ENCODE data around the gene FGF14. TPM values are rescaled to one million over a fixed set of nuclear protein-coding genes. Genes with fewer than 3 reads are reported as not detected.

The FGF14 gene
- total and polyA plus RNA-seq, 7 experiments from 2014 or later = not detected

DNA sequence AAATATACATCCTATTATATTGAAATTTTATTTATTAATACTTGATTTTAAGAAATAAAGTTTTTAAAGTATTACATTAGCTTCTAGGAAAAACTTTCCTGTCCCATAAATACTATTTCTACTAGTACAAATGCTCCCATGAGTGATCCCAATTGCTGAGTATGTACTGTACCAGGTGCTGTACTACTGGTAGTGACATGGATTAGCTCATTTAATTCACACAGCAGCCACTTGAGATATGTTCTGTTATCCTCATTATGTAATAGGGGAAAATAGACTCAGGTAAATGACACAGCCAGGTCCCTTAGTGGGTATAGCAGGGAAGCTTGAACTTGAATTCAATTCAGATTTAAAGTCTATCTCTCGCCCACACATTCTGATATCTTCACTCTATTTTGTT is 363.1 kb downstream of the FGF14 start:
- Mint-ChIP-seq H3K9me3 (peaks cover 0 to 12% (median 0%) of the 10 kb centered on the region in 11 donors), H3K4me3 (no peak overlapping the region), H3K27ac (no peak overlapping the region), H3K4me1 (no peaks in the 10 kb centered on the region), H3K27me3 (peaks cover 0 to 5% (median 0%) of the 10 kb centered on the region in 5 donors), H3K36me3 (no peaks in the 10 kb centered on the region)
- intact Hi-C loops (cut with micrococcal nuclease) = no loop called here
- DNase-seq (no peak), ATAC-seq (no peak)
- Histone ChIP-seq H3K4me1 (ENCODE audit: control insufficient read depth in 2 of 2, insufficient read depth in 2 of 2, low read length in 2 of 2) (no peaks in the 10 kb centered on the region), H3K4me3 (ENCODE audit: low read length) (no peak overlapping the region), H3K36me3 (ENCODE audit: control insufficient read depth in 2 of 3, insufficient read depth in 3 of 3, low read length in 3 of 3) (no peaks in the 10 kb centered on the region), H3K27ac (ENCODE audit: low read depth, low read length) (no peak overlapping the region), H3K9me3 (ENCODE audit: control insufficient read depth in 2 of 3, low read length in 3 of 3) (no peaks in the 10 kb centered on the region), H3K27me3 (ENCODE audit: control insufficient read depth in 2 of 2, insufficient read depth in 2 of 2, low read length in 2 of 2) (no peaks in the 10 kb centered on the region)
- POLR2A ChIA-PET = no interaction called here
- CTCF ChIA-PET = no interaction called here

DNA sequence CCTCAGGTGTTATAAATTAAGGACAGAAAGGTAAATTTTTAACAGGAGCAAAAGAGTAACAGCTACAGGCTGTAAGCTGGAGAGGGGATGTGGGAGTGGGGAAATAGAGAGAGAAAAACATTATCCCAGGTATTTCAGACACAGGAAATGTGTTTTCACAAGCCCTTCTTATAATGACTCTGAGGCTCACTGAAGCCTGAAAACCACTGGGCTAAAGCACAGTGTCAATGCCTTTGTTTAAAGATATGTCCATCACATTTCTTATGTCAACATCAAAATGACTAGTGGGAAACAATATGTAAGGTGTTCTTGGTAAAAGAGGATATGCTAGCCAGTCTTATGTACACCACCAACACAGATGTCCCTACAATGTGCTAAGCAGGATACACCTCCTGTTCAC is 365.9 kb downstream of the FGF14 start:
- POLR2A ChIA-PET = no interaction called here
- Histone ChIP-seq H3K27ac (ENCODE audit: low read depth, low read length) (no peak overlapping the region), H3K36me3 (ENCODE audit: control insufficient read depth in 2 of 3, insufficient read depth in 3 of 3, low read length in 3 of 3) (no peaks in the 10 kb centered on the region), H3K9me3 (ENCODE audit: control insufficient read depth in 2 of 3, low read length in 3 of 3) (no peaks in the 10 kb centered on the region), H3K4me3 (ENCODE audit: low read length) (no peak overlapping the region), H3K27me3 (ENCODE audit: control insufficient read depth in 2 of 2, insufficient read depth in 2 of 2, low read length in 2 of 2) (no peaks in the 10 kb centered on the region), H3K4me1 (ENCODE audit: control insufficient read depth in 2 of 2, insufficient read depth in 2 of 2, low read length in 2 of 2) (no peaks in the 10 kb centered on the region)
- peak overlapping the region in 1 of 9 donors; percentile 51 for H3K27ac Mint-ChIP-seq
- no peaks in the 10 kb centered on the region for H3K4me1 Mint-ChIP-seq
- H3K9me3 Mint-ChIP-seq = peaks cover 0 to 9% (median 0%) of the 10 kb centered on the region in 11 donors
- no peaks in the 10 kb centered on the region for H3K36me3 Mint-ChIP-seq
- CTCF ChIA-PET = no interaction called here
- H3K27me3 Mint-ChIP-seq = peaks cover 0 to 5% (median 0%) of the 10 kb centered on the region in 5 donors
- no peak for ATAC-seq
- intact Hi-C loops (cut with micrococcal nuclease) = no loop called here
- H3K4me3 Mint-ChIP-seq = no peak overlapping the region
- no peak for DNase-seq

DNA sequence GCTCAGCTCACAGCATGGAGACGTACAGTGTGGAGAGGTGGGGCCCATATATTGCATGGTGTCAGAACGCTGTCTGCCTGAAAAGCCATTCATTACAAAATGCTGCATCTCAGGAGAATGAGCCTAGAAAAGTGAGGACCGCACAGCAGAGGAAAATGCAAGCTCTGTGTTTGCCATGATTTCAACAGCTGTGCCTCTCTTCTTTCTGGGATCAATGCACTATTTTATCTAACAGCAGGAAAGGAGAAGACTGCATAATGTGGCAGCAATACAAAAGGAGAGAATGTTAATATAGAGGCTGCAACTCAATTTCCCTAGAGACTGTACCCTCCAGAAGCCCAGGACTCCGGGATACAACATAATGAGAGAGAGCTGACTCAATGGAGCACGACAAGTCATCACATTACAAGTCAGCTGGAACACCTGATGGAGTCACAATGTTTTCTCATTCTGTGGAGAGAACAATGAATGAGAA is 368.0 kb downstream of the FGF14 start:
- CTCF ChIA-PET = no interaction called here
- ATAC-seq (no peak), DNase-seq (no peak)
- intact Hi-C loops (cut with micrococcal nuclease) = no loop called here
- Histone ChIP-seq H3K27ac (ENCODE audit: low read depth, low read length) (no peak overlapping the region), H3K36me3 (ENCODE audit: control insufficient read depth in 2 of 3, insufficient read depth in 3 of 3, low read length in 3 of 3) (no peaks in the 10 kb centered on the region), H3K4me1 (ENCODE audit: control insufficient read depth in 2 of 2, insufficient read depth in 2 of 2, low read length in 2 of 2) (no peaks in the 10 kb centered on the region), H3K27me3 (ENCODE audit: control insufficient read depth in 2 of 2, insufficient read depth in 2 of 2, low read length in 2 of 2) (no peaks in the 10 kb centered on the region), H3K4me3 (ENCODE audit: low read length) (no peak overlapping the region), H3K9me3 (ENCODE audit: control insufficient read depth in 2 of 3, low read length in 3 of 3) (no peaks in the 10 kb centered on the region)
- H3K27ac Mint-ChIP-seq = no peak overlapping the region
- POLR2A ChIA-PET = no interaction called here
- no peaks in the 10 kb centered on the region for H3K36me3 Mint-ChIP-seq
- H3K4me1 Mint-ChIP-seq = no peaks in the 10 kb centered on the region
- peaks cover 0 to 5% (median 0%) of the 10 kb centered on the region in 5 donors for H3K27me3 Mint-ChIP-seq
- no peak overlapping the region for H3K4me3 Mint-ChIP-seq
- H3K9me3 Mint-ChIP-seq = peaks cover 0 to 12% (median 0%) of the 10 kb centered on the region in 11 donors

DNA sequence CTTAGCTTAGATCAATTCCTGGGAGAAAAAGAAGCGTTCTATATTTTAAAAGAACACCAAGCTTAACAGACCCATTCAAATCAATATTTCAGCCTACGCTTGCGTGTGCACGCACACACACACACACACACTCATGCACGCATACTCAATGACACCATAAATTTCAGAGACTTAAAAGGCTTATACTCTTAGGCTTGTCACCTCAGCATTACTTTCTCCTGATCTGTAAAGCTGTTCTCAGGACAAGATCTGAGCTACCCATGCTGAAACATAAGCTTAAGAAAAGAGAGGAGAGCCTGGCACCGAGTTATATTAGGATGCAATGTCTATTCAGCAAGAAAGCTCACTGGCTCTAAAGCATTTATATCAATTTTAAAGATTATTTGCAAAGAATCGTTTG is 368.5 kb downstream of the FGF14 start:
- Mint-ChIP-seq H3K27ac (no peak overlapping the region), H3K36me3 (no peaks in the 10 kb centered on the region), H3K4me3 (no peak overlapping the region), H3K27me3 (peaks cover 0 to 5% (median 0%) of the 10 kb centered on the region in 5 donors), H3K9me3 (peaks cover 0 to 12% (median 0%) of the 10 kb centered on the region in 11 donors), H3K4me1 (no peaks in the 10 kb centered on the region)
- intact Hi-C loops (cut with micrococcal nuclease) = no loop called here
- ATAC-seq (no peak), DNase-seq (no peak)
- no peak overlapping the region for H3K4me3 ChIP-seq (ENCODE audit: low read length)
- H3K36me3 ChIP-seq (ENCODE audit: control insufficient read depth in 2 of 3, insufficient read depth in 3 of 3, low read length in 3 of 3) = no peaks in the 10 kb centered on the region
- H3K9me3 ChIP-seq (ENCODE audit: control insufficient read depth in 2 of 3, low read length in 3 of 3) = no peaks in the 10 kb centered on the region
- no peaks in the 10 kb centered on the region for H3K4me1 ChIP-seq (ENCODE audit: control insufficient read depth in 2 of 2, insufficient read depth in 2 of 2, low read length in 2 of 2)
- H3K27ac ChIP-seq (ENCODE audit: low read depth, low read length) = no peak overlapping the region
- no peaks in the 10 kb centered on the region for H3K27me3 ChIP-seq (ENCODE audit: control insufficient read depth in 2 of 2, insufficient read depth in 2 of 2, low read length in 2 of 2)
- ChIA-PET CTCF (no interaction called here), POLR2A (no interaction called here)

DNA sequence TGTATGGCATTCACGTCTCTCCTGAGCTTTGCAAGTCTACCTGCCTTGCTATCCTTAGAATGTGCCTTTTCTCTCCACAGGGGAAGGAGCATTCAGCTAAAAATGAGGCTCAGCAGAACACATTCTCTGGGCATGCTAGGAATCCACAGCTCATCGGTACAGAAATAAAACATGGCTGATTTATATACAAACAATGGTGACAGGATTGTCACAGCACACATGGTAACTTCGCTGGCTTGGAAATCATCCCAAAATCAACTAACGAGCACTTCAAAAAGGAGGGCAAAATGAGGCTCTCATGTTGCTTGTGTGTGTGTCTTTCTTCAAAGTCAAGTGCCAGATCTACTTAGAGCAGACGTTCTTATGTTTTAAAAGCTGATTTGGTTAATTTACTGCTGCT is 373.0 kb downstream of the FGF14 start:
- intact Hi-C loops (cut with micrococcal nuclease) = no loop called here
- POLR2A ChIA-PET = no interaction called here
- H3K36me3 ChIP-seq (ENCODE audit: control insufficient read depth in 2 of 3, insufficient read depth in 3 of 3, low read length in 3 of 3) = no peaks in the 10 kb centered on the region
- CTCF ChIA-PET = no interaction called here
- H3K27me3 ChIP-seq (ENCODE audit: control insufficient read depth in 2 of 2, insufficient read depth in 2 of 2, low read length in 2 of 2) = no peaks in the 10 kb centered on the region
- Mint-ChIP-seq H3K27me3 (peaks cover 0 to 4% (median 0%) of the 10 kb centered on the region in 5 donors), H3K4me3 (no peak overlapping the region), H3K27ac (no peak overlapping the region), H3K4me1 (no peaks in the 10 kb centered on the region), H3K9me3 (peaks cover 0 to 5% (median 0%) of the 10 kb centered on the region in 11 donors), H3K36me3 (no peaks in the 10 kb centered on the region)
- no peak overlapping the region for H3K27ac ChIP-seq (ENCODE audit: low read depth, low read length)
- no peak overlapping the region for H3K4me3 ChIP-seq (ENCODE audit: low read length)
- DNase-seq (no peak), ATAC-seq (no peak)
- no peaks in the 10 kb centered on the region for H3K9me3 ChIP-seq (ENCODE audit: control insufficient read depth in 2 of 3, low read length in 3 of 3)
- no peaks in the 10 kb centered on the region for H3K4me1 ChIP-seq (ENCODE audit: control insufficient read depth in 2 of 2, insufficient read depth in 2 of 2, low read length in 2 of 2)

DNA sequence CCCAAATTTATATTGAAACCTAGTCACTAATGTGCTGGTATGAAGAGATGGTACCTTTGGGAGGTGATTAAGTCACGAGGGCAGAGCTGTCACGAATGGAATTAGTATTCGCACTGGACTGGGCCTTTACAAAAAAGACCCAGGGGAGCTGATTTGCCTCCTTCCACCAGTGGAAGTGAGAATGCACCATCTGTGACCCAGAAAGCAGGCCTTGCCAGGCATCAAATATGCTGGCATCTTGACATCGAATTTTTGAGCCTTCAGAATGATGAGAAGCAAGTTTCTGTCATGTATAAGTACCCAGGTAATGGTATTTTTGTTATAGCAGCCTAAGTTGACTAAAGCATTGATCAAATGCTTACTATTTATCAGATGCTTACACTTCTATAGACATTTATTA is 373.6 kb downstream of the FGF14 start:
- POLR2A ChIA-PET = no interaction called here
- intact Hi-C loops (cut with micrococcal nuclease) = no loop called here
- ATAC-seq = no peak

DNA sequence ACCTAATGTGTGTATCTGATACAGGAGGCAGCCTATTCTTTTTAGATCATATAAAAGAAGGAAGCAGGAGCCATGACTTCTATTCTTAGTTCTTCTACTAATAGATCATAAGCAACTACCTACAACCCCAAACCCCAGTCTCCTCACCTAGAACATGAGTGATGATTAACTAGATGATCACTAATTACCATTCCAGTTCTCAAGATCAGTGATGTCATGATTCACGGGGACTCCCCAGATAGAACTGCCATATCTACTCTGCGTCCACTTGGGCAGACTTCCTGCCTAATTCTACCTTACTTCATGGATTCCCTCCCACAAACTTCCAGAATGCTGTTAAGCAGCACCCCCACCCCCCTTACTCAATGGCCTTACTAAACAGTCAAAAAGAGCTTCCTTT is 380.1 kb downstream of the FGF14 start:
- H3K4me3 Mint-ChIP-seq = no peak overlapping the region
- peaks cover 0 to 13% (median 0%) of the 10 kb centered on the region in 5 donors for H3K36me3 Mint-ChIP-seq
- H3K4me1 ChIP-seq (ENCODE audit: control insufficient read depth in 2 of 2, insufficient read depth in 2 of 2, low read length in 2 of 2) = no peaks in the 10 kb centered on the region
- H3K27ac ChIP-seq (ENCODE audit: low read depth, low read length) = no peak overlapping the region
- H3K9me3 ChIP-seq (ENCODE audit: control insufficient read depth in 2 of 3, low read length in 3 of 3) = no peaks in the 10 kb centered on the region
- H3K4me3 ChIP-seq (ENCODE audit: low read length) = no peak overlapping the region
- no peak overlapping the region for H3K27ac Mint-ChIP-seq
- H3K27me3 Mint-ChIP-seq = peaks cover 0 to 5% (median 0%) of the 10 kb centered on the region in 5 donors
- H3K27me3 ChIP-seq (ENCODE audit: control insufficient read depth in 2 of 2, insufficient read depth in 2 of 2, low read length in 2 of 2) = no peaks in the 10 kb centered on the region
- intact Hi-C loops (cut with micrococcal nuclease) = no loop called here
- ChIA-PET POLR2A (no interaction called here), CTCF (no interaction called here)
- ATAC-seq (no peak), DNase-seq (no peak)
- H3K36me3 ChIP-seq (ENCODE audit: control insufficient read depth in 2 of 3, insufficient read depth in 3 of 3, low read length in 3 of 3) = no peaks in the 10 kb centered on the region
- no peaks in the 10 kb centered on the region for H3K4me1 Mint-ChIP-seq
- peaks cover 4 to 42% (median 20%) of the 10 kb centered on the region in 11 donors for H3K9me3 Mint-ChIP-seq

More for the DNA sequence above, 373.6 kb downstream of the FGF14 start:
- no peak overlapping the region for H3K27ac Mint-ChIP-seq
- DNase-seq = no peak
- peaks cover 0 to 4% (median 0%) of the 10 kb centered on the region in 11 donors for H3K9me3 Mint-ChIP-seq
- CTCF ChIA-PET = no interaction called here
- Histone ChIP-seq H3K4me1 (ENCODE audit: control insufficient read depth in 2 of 2, insufficient read depth in 2 of 2, low read length in 2 of 2) (no peaks in the 10 kb centered on the region), H3K4me3 (ENCODE audit: low read length) (no peak overlapping the region), H3K27me3 (ENCODE audit: control insufficient read depth in 2 of 2, insufficient read depth in 2 of 2, low read length in 2 of 2) (no peaks in the 10 kb centered on the region), H3K27ac (ENCODE audit: low read depth, low read length) (no peak overlapping the region), H3K9me3 (ENCODE audit: control insufficient read depth in 2 of 3, low read length in 3 of 3) (no peaks in the 10 kb centered on the region), H3K36me3 (ENCODE audit: control insufficient read depth in 2 of 3, insufficient read depth in 3 of 3, low read length in 3 of 3) (no peaks in the 10 kb centered on the region)
- no peaks in the 10 kb centered on the region for H3K4me1 Mint-ChIP-seq
- H3K36me3 Mint-ChIP-seq = no peaks in the 10 kb centered on the region
- peaks cover 0 to 4% (median 0%) of the 10 kb centered on the region in 5 donors for H3K27me3 Mint-ChIP-seq
- H3K4me3 Mint-ChIP-seq = no peak overlapping the region
